HepG2 (cell line): Measurements from ENCODE around the gene PLK3. TPM values are rescaled to one million over a fixed set of nuclear protein-coding genes. Genes with fewer than 3 reads are reported as not detected.

Source experiments
- DPF2 ChIP-seq: sonication (generic); formaldehyde crosslinking; IDR thresholded peaks from 2 replicates; pipeline ENCODE4 v1.4.0; 2020; ENCODE audit warnings: mild to moderate bottlenecking, low read depth, missing genetic modification reagents, borderline replicate concordance
- KDM4B ChIP-seq: sonication (generic); formaldehyde crosslinking; IDR thresholded peaks from 2 replicates; pipeline ENCODE4 v1.4.0; 2020; ENCODE audit warnings: missing genetic modification reagents
- ZBTB42 ChIP-seq: sonication (generic); formaldehyde crosslinking; IDR thresholded peaks from 2 replicates; pipeline ENCODE4 v1.5.0; 2020; ENCODE audit warnings: mild to moderate bottlenecking, missing genetic modification reagents
- ZNF574 ChIP-seq: sonication (generic); formaldehyde crosslinking; IDR thresholded peaks from 2 replicates; pipeline ENCODE4 v1.4.0; 2020; ENCODE audit warnings: missing genetic modification reagents
- polyA plus RNA-seq, 8 experiments: library from polyadenylated mRNA; depleted of rRNA in 3 of 8; stranded (reverse) in 7 of 8; unstranded in 1 of 8; fragments of >200 nt; fragmentation: Illumina TruSeq in 4 of 8; extraction: Trizol in 4 of 8; gene quantifications; 2 replicates each; pipeline versions ENCODE4 v1.2.1 to v1.2.3, GENCODE V29; 2011 to 2016; ENCODE audit warnings: low read depth in 4 of 8, missing spikeins in 1 of 8, mixed read lengths in 1 of 8; ENCODE audit not compliant: insufficient read depth in 1 of 8
- total RNA-seq, 5 experiments: library from RNA; depleted of rRNA; stranded (reverse); fragments of >200 nt; fragmentation: Illumina TruSeq; extraction: Trizol; gene quantifications; 2 replicates each; pipeline ENCODE4 v1.2.3, GENCODE V29; 2016; ENCODE audit warnings: low read depth in 1 of 5
- TF ChIP-seq, protein P1 (sequence below): sonication (generic); formaldehyde crosslinking; IDR thresholded peaks from 2 replicates; pipeline ENCODE4 v1.5.0; 2020; ENCODE audit warnings: mild to moderate bottlenecking, missing genetic modification reagents, borderline replicate concordance
- TF ChIP-seq, protein P2 (sequence below): sonication (generic); formaldehyde crosslinking; IDR thresholded peaks from 2 replicates; pipeline ENCODE4 v1.4.0; 2020; ENCODE audit warnings: missing genetic modification reagents
- TF ChIP-seq, protein P3 (sequence below): sonication (generic); formaldehyde crosslinking; IDR thresholded peaks from 2 replicates; pipeline ENCODE4 v1.5.0; 2020; ENCODE audit warnings: mild to moderate bottlenecking, missing genetic modification reagents, borderline replicate concordance

PLK3 gene
- total and polyA plus RNA-seq, 2 of the 13 experiments (the other 11 are each of a cell fraction or from before 2014, with no cell fraction given), result 9.8 to 16.9 TPM

- TF ChIP-seq, protein P1, sequence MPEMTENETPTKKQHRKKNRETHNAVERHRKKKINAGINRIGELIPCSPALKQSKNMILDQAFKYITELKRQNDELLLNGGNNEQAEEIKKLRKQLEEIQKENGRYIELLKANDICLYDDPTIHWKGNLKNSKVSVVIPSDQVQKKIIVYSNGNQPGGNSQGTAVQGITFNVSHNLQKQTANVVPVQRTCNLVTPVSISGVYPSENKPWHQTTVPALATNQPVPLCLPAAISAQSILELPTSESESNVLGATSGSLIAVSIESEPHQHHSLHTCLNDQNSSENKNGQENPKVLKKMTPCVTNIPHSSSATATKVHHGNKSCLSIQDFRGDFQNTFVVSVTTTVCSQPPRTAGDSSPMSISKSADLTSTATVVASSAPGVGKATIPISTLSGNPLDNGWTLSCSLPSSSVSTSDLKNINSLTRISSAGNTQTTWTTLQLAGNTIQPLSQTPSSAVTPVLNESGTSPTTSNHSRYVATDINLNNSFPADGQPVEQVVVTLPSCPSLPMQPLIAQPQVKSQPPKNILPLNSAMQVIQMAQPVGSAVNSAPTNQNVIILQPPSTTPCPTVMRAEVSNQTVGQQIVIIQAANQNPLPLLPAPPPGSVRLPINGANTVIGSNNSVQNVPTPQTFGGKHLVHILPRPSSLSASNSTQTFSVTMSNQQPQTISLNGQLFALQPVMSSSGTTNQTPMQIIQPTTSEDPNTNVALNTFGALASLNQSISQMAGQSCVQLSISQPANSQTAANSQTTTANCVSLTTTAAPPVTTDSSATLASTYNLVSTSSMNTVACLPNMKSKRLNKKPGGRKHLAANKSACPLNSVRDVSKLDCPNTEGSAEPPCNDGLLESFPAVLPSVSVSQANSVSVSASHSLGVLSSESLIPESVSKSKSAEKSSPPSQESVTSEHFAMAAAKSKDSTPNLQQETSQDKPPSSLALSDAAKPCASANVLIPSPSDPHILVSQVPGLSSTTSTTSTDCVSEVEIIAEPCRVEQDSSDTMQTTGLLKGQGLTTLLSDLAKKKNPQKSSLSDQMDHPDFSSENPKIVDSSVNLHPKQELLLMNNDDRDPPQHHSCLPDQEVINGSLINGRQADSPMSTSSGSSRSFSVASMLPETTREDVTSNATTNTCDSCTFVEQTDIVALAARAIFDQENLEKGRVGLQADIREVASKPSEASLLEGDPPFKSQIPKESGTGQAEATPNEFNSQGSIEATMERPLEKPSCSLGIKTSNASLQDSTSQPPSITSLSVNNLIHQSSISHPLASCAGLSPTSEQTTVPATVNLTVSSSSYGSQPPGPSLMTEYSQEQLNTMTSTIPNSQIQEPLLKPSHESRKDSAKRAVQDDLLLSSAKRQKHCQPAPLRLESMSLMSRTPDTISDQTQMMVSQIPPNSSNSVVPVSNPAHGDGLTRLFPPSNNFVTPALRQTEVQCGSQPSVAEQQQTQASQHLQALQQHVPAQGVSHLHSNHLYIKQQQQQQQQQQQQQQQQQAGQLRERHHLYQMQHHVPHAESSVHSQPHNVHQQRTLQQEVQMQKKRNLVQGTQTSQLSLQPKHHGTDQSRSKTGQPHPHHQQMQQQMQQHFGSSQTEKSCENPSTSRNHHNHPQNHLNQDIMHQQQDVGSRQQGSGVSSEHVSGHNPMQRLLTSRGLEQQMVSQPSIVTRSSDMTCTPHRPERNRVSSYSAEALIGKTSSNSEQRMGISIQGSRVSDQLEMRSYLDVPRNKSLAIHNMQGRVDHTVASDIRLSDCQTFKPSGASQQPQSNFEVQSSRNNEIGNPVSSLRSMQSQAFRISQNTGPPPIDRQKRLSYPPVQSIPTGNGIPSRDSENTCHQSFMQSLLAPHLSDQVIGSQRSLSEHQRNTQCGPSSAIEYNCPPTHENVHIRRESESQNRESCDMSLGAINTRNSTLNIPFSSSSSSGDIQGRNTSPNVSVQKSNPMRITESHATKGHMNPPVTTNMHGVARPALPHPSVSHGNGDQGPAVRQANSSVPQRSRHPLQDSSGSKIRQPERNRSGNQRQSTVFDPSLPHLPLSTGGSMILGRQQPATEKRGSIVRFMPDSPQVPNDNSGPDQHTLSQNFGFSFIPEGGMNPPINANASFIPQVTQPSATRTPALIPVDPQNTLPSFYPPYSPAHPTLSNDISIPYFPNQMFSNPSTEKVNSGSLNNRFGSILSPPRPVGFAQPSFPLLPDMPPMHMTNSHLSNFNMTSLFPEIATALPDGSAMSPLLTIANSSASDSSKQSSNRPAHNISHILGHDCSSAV (CRISPR knock-in tag), result no peak
- no peak for TF ChIP-seq ZBTB42 (CRISPR knock-in tag)
- no peak; the same call in 1 of the 2 replicates for TF ChIP-seq ZNF574 (CRISPR knock-in tag)
- TF ChIP-seq, protein P2, sequence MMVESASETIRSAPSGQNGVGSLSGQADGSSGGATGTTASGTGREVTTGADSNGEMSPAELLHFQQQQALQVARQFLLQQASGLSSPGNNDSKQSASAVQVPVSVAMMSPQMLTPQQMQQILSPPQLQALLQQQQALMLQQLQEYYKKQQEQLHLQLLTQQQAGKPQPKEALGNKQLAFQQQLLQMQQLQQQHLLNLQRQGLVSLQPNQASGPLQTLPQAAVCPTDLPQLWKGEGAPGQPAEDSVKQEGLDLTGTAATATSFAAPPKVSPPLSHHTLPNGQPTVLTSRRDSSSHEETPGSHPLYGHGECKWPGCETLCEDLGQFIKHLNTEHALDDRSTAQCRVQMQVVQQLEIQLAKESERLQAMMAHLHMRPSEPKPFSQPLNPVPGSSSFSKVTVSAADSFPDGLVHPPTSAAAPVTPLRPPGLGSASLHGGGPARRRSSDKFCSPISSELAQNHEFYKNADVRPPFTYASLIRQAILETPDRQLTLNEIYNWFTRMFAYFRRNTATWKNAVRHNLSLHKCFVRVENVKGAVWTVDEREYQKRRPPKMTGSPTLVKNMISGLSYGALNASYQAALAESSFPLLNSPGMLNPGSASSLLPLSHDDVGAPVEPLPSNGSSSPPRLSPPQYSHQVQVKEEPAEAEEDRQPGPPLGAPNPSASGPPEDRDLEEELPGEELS (CRISPR knock-in tag), result no peak; the same call in 1 of the 2 replicates
- 0 out of 2 replicates have a peak, but pooled peaks have one; percentile 12 for TF ChIP-seq DPF2 (CRISPR knock-in tag)
- TF ChIP-seq, protein P3, sequence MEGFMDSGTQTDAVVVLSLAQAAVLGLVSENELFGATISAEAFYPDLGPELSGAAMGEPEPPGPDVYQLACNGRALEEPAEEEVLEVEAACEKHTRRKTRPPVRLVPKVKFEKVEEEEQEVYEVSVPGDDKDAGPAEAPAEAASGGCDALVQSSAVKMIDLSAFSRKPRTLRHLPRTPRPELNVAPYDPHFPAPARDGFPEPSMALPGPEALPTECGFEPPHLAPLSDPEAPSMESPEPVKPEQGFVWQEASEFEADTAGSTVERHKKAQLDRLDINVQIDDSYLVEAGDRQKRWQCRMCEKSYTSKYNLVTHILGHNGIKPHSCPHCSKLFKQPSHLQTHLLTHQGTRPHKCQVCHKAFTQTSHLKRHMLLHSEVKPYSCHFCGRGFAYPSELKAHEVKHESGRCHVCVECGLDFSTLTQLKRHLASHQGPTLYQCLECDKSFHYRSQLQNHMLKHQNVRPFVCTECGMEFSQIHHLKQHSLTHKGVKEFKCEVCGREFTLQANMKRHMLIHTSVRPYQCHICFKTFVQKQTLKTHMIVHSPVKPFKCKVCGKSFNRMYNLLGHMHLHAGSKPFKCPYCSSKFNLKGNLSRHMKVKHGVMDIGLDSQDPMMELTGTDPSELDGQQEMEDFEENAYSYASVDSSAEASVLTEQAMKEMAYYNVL (CRISPR knock-in tag), result no peak
- TF ChIP-seq KDM4B (CRISPR knock-in tag), result no peak; the same call in 1 of the 2 replicates
These were observed 8.1 kb downstream of the PLK3 start, which contains the start of gene BTBD19 (continued) for GRCh38 chr1:44808063-44808937.
